Measurements from ENCODE around the gene ACAP2.
"Not testable (repeated sequence)": the region's sequence is repeated elsewhere in the genome, so short reads cannot be mapped to it uniquely, and the experiment has no call there.

Gene ACAP2

GRCh38 chr3:195245531-195245951, 197.3 kb downstream of the ACAP2 start:
- DNase-seq (ENCODE audit: low spot score) = no peak

GRCh38 chr3:195241592-195242355, 201.0 kb downstream of the ACAP2 start:
- DNase-seq (ENCODE audit: low spot score) = no peak

- no peak for DNase-seq (ENCODE audit: low spot score)
Observed at GRCh38 chr3:195240939-195241338, 201.9 kb downstream of the ACAP2 start.

GRCh38 chr3:195240171-195240701, 202.6 kb downstream of the ACAP2 start:
- DNase-seq (ENCODE audit: low spot score) = no peak

- no peak for DNase-seq (ENCODE audit: low spot score)
Observed at GRCh38 chr3:195239121-195239520, 203.7 kb downstream of the ACAP2 start.

- no peak for DNase-seq (ENCODE audit: low spot score)
Observed at GRCh38 chr3:195238586-195239118, 204.2 kb downstream of the ACAP2 start.

- DNase-seq (ENCODE audit: low spot score) = no peak
Observed at GRCh38 chr3:195238081-195238571, 204.7 kb downstream of the ACAP2 start.

GRCh38 chr3:195236801-195237570, 205.8 kb downstream of the ACAP2 start:
- DNase-seq (ENCODE audit: low spot score) = no peak

- no peak for DNase-seq (ENCODE audit: low spot score)
Observed at GRCh38 chr3:195236076-195236798, 206.6 kb downstream of the ACAP2 start.

GRCh38 chr3:195230244-195230643, 212.6 kb downstream of the ACAP2 start:
- DNase-seq (ENCODE audit: low spot score) = no peak

GRCh38 chr3:195228886-195229285, 213.9 kb downstream of the ACAP2 start:
- not testable (repeated sequence) for DNase-seq (ENCODE audit: low spot score)

GRCh38 chr3:195227871-195228270, 214.9 kb downstream of the ACAP2 start:
- no peak for DNase-seq (ENCODE audit: low spot score)

- DNase-seq (ENCODE audit: low spot score) = no peak
Observed at GRCh38 chr3:195226900-195227447, 215.8 kb downstream of the ACAP2 start.

GRCh38 chr3:195226445-195226844, 216.4 kb downstream of the ACAP2 start:
- DNase-seq (ENCODE audit: low spot score) = no peak

- no peak for DNase-seq (ENCODE audit: low spot score)
Observed at GRCh38 chr3:195224980-195225580, 217.7 kb downstream of the ACAP2 start.
